Lower lobe of right lung (tissue), 2 donors: ENCODE data around the gene ENC1. TPM values are rescaled to one million over a fixed set of nuclear protein-coding genes. Genes with fewer than 3 reads are reported as not detected.

Experiments
- ATAC-seq, 2 donors: fragments of 200-7000 bp; cut with Tn5 transposase; one replicate each; pipeline ENCODE4 v1.9.1; 2020 to 2022; ENCODE audit warnings: mild to moderate bottlenecking in 2 of 2, moderate library complexity in 2 of 2
- DNase-seq: peaks from one replicate; pipeline ENCODE4 v3.0.0-alpha.2; 2020
- H3K27ac ChIP-seq: fragments of 200-600 bp; one replicate; pipeline ENCODE4 v1.8.0; 2022
- H3K27me3 ChIP-seq: fragments of 200-600 bp; one replicate; pipeline ENCODE4 v1.8.0; 2022; ENCODE audit warnings: low read depth
- H3K36me3 ChIP-seq: fragments of 200-600 bp; one replicate; pipeline ENCODE4 v1.8.0; 2022; ENCODE audit warnings: mild to moderate bottlenecking
- H3K4me1 ChIP-seq: fragments of 200-600 bp; one replicate; pipeline ENCODE4 v1.8.0; 2022
- H3K4me3 ChIP-seq: fragments of 200-600 bp; one replicate; pipeline ENCODE4 v1.8.0; 2022; ENCODE audit warnings: mild to moderate bottlenecking
- H3K9me3 ChIP-seq: fragments of 200-600 bp; one replicate; pipeline ENCODE4 v1.8.0; 2022
- intact Hi-C: fragments of 100-400 bp; cut with DNase I; formaldehyde crosslinking; loops from one replicate; pipeline ENCODE4 v1.11.0; 2022
- total RNA-seq: library from RNA; stranded (reverse); fragmentation: NEBNext Ultra II Directional; extraction: Animal tissue kit (Norgen Biotek cat#: 25700); gene quantifications from one replicate; pipeline ENCODE4 v1.2.1, GENCODE V29; 2021
- TF ChIP-seq, protein P1 (sequence below): fragments of 200-600 bp; IDR thresholded peaks from one replicate; pipeline ENCODE4 v1.8.0; 2022; ENCODE audit warnings: antibody characterized with exemption, mild to moderate bottlenecking
- donor health status: DM: no; HTN: yes; CAD: no; lungs with severe emphysema.

Gene ENC1
- total RNA-seq, 1 donor from 2014 or later = 18.8 TPM

DNA sequence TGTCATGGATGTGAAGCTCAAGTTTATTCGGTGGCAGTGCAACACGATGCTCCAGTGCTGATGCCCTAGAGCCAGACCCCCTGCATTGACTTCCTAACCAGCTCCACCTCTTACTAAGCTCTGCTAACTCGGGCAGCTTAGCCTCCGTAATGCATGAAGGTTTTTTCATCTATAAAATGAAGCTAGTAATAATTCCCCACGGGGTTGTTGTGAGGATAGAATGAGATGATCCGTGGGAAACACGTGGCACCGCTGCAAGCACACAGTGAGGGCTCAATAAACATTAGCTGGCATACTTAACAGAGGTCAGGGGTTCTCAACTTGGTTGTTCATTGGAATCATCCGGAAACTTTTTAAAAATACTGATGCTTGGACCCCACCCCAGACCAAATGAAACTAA, 6.8 kb downstream of the ENC1 start:
- no peak for ATAC-seq
- peaks cover 75% of the 10 kb centered on the region for H3K4me1 ChIP-seq

DNA sequence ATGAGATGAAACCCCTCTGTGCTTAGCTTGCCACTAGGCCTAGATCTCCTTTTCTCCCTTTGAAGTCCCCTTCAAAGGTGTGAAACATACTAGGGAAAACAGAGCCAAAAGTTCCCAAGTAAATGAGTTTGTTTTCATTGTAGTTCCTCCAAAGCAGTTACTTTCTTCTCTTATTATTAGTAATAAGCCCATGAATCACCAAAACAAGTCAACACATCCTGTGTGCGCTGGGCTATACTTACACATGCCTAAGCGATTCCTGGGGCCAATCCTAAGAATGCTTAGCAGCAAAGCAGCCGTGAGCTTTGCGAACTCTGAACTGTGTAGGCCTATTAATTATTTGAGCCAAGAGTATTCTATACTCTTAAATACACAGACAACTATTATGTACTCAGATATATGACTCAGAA, 7.6 kb downstream of the ENC1 start:
- DNase-seq = no peak
- no peaks in the 10 kb centered on the region for H3K9me3 ChIP-seq
- intact Hi-C loops = no loop called here
- H3K27me3 ChIP-seq = no peaks in the 10 kb centered on the region
- peak overlapping the region; percentile 66 for H3K27ac ChIP-seq
- TF ChIP-seq, protein P1, sequence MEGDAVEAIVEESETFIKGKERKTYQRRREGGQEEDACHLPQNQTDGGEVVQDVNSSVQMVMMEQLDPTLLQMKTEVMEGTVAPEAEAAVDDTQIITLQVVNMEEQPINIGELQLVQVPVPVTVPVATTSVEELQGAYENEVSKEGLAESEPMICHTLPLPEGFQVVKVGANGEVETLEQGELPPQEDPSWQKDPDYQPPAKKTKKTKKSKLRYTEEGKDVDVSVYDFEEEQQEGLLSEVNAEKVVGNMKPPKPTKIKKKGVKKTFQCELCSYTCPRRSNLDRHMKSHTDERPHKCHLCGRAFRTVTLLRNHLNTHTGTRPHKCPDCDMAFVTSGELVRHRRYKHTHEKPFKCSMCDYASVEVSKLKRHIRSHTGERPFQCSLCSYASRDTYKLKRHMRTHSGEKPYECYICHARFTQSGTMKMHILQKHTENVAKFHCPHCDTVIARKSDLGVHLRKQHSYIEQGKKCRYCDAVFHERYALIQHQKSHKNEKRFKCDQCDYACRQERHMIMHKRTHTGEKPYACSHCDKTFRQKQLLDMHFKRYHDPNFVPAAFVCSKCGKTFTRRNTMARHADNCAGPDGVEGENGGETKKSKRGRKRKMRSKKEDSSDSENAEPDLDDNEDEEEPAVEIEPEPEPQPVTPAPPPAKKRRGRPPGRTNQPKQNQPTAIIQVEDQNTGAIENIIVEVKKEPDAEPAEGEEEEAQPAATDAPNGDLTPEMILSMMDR = no peak
- ATAC-seq = no peak
- H3K4me1 ChIP-seq = peaks cover 67% of the 10 kb centered on the region
- no peak overlapping the region for H3K4me3 ChIP-seq
- H3K36me3 ChIP-seq = peaks cover 62% of the 10 kb centered on the region

More for the DNA sequence above, 6.8 kb downstream of the ENC1 start:
- no peak overlapping the region for H3K4me3 ChIP-seq
- intact Hi-C loops = no loop called here
- H3K27me3 ChIP-seq = no peaks in the 10 kb centered on the region
- no peaks in the 10 kb centered on the region for H3K9me3 ChIP-seq
- TF ChIP-seq, protein P1 = no peak
- peaks cover 55% of the 10 kb centered on the region for H3K36me3 ChIP-seq
- no peak overlapping the region for H3K27ac ChIP-seq
- DNase-seq = no peak

DNA sequence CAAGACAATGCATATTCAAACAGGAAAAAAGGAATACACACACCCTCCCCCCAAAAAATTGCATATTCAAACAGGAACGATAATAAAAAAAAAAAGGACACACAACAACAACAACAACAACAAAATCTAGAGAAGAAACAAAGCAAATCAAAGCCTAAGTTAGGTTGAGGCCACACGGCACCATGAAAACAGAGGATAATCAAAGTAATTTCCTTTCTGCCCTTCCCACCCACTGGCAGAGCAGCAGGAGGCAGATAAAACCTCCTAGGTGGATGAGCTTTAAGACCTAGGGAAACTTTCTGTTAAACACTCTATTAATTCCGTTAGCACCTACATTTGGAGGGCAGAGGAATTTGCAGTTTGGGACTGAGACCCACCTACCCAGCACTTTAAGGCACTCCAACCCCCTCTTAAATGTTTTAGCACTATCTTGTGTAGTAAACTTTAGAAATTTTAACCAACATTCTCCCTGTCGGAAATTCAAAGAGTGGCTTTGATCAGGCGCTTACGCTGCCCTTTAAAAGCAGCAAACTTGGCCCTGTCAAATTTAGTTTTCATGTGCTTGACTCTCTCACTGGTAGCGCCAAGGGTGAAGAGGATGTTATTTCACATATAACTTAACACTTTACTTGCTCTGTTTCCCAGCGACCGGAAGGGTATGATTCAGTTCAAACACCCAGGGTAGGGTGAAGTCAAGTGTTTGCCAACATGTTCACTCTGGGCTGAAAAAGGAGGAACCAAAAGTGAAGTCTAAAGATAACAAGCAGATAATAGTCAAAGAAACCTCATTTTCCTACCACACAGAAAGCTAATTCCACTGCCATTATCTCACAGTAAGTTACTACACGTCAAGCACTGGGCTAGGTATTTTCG, 9.2 kb downstream of the ENC1 start:
- ATAC-seq (peak; percentile 91 to 92), DNase-seq (no peak)
- Histone ChIP-seq H3K27ac (peak overlapping the region; percentile 66), H3K9me3 (no peaks in the 10 kb centered on the region), H3K4me3 (no peak overlapping the region), H3K4me1 (peaks cover 54% of the 10 kb centered on the region), H3K27me3 (no peaks in the 10 kb centered on the region), H3K36me3 (peaks cover 66% of the 10 kb centered on the region)
- intact Hi-C loops = no loop called here
- TF ChIP-seq, protein P1 = no peak

DNA sequence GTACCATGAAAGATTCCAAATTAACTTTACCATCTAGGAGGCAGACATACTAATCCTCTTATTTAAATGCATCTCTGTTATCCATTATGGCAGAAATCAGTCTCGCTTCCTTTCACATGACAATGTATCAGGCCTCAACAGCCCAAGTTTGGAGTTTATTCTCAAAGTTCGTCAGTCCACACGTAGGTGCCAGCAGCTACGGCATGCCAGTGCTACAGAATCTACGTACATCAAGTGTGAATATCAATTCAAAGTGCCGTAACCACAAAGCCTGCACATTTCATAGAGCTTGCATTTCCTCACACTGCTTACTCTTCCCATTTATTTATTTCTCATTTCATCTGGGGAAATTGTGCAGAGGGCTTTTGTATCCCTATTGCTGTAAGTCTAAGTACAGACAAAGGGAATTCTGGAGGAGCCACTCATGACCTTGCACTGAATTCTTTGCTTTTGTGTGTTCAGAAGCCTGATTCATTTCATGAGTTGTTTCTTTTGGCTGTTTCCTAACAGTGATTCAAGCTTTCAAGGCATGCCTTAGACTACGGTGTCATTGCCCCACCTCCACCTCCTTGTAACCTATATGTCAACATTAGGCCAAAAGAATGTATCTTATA, 10.0 kb downstream of the ENC1 start:
- H3K27ac ChIP-seq = peak overlapping the region; percentile 66

DNA sequence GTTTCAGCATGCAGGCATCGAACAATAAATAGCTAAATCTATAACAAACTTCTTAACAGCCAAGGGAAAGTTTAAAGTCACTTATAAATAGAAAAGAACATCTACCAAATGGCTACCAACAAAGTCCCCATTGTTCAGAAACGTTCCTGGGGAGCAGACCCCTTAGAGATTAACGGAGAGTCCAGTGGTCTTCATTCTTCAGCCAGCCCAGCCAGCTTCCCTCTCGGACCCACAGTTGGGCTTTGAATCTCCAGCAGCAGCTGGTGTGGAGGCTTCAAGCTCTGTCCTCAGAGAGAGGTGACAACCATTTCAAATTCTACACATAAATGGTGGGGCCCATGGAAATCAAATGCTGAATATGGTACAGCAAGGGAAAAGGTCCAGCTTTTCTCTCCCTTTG, 11.2 kb downstream of the ENC1 start:
- peaks cover 47% of the 10 kb centered on the region for H3K36me3 ChIP-seq
- ATAC-seq (no peak), DNase-seq (no peak)
- no peak overlapping the region for H3K4me3 ChIP-seq
- intact Hi-C loops = no loop called here
- H3K27me3 ChIP-seq = no peaks in the 10 kb centered on the region
- H3K9me3 ChIP-seq = no peaks in the 10 kb centered on the region
- H3K27ac ChIP-seq = no peak overlapping the region
- TF ChIP-seq, protein P1 = no peak
- peaks cover 49% of the 10 kb centered on the region for H3K4me1 ChIP-seq

More for the DNA sequence above, 10.0 kb downstream of the ENC1 start:
- TF ChIP-seq, protein P1 = no peak
- peak in 1 of 2 donors; percentile 45 for ATAC-seq
- H3K9me3 ChIP-seq = no peaks in the 10 kb centered on the region
- intact Hi-C loops = no loop called here
- H3K36me3 ChIP-seq = peaks cover 59% of the 10 kb centered on the region
- H3K4me1 ChIP-seq = peaks cover 57% of the 10 kb centered on the region
- no peak overlapping the region for H3K4me3 ChIP-seq
- no peaks in the 10 kb centered on the region for H3K27me3 ChIP-seq
- no peak for DNase-seq
